Right lung (tissue), 5 donors: ENCODE results near the gene ANKRD29. TPM values are rescaled to one million over a fixed set of nuclear protein-coding genes. Genes with fewer than 3 reads are reported as not detected.
"Not testable (repeated sequence)": the region's sequence is repeated elsewhere in the genome, so short reads cannot be mapped to it uniquely, and the experiment has no call there.

ENCODE experiments used
- DNase-seq, 2 donors: peaks; one replicate each; pipeline ENCODE4 v3.0.0-alpha.2; 2013
- polyA plus RNA-seq, 5 donors: library from polyadenylated mRNA; unstranded; fragments of 120-200 nt; gene quantifications; one replicate each; pipeline versions ENCODE4 v1.2.1 to v1.2.3, GENCODE V29; 2013; ENCODE audit warnings: inconsistent platforms in 1 of 5, low replicate concordance in 1 of 5; ENCODE audit not compliant: insufficient read length in 5 of 5, insufficient read depth in 1 of 5

ANKRD29 gene
- polyA plus RNA-seq, 5 donors = 38.0 to 73.8 (median 57.7) TPM

DNA sequence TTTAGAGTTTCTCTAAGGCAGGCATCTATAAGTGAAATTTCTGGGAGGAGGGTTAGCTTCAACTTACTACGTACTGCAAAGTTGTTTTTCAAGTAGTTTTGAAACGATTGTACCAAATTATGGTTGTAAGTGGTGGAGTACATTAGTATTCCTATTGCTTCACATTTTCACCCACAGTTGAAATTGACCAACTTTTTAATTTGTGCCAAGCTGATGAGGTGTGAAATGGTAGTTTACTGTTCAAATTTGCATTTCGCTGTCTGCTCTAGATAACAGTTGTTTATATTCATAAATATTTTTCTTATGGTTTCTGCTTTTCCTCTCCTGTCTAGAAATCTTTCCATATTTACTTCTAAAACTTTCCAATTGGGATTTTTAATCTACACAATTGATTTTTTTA is 95.0 kb downstream of the ANKRD29 start:
- no peak for DNase-seq

DNA sequence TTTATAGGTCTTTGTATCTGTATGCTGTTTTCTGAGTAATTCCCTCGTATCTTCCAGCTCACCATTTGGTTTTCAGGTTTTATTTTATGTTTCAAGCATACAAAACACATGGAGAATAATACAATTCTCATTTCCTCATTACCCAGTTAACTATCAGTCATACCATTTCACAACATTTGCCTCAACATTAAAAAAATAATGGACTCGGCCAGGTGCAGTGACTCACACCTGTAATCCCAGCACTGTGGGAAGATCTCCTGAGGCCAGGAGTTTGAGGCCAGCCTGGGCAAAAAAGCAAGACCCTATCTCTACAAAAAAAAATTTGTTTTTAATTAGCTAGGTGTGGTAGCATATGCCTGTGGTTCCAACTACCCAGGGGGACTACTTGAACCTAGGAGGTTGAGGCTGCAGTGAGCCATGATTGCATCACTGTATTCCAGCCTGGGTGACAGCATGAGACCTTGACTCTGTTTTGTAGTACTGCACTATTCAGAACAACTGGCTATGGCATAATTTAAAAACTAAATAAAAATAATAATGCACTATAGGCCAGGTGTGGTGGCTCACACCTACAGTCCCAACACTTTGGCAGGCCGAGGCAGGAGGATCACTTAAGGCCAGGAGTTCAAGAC is 96.7 kb downstream of the ANKRD29 start:
- DNase-seq = no peak

DNA sequence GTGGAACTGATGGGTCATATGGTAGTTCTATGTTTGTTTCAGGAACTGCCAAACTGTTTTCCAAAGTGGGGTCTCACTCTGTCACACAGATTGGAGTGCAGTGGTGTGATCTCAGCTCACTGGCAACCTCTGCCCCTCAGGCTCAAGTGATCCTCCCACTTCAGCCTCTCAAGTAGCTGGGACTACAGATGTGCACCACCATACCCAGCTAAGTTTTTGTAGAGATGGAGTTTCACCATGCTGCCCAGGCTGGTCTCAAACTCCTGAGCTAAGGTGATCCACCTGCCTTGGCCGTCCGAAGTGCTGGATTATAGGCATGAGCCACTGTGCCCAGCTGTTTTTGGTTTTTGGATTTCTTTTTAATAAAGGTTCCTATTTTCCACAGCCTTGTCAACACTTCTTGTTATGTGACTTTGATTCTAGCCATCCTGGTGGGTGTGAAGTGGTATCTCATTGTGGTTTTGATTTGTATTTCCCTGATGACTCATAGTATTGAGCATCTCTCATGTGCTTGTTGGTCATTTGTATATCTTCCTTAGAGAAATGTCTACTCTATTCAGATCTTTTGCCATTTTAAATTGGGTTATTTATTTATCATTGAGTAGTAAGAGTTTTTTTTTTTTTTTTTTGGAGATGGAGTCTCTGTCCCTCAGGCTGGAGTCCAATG is 99.2 kb downstream of the ANKRD29 start:
- DNase-seq = no peak

DNA sequence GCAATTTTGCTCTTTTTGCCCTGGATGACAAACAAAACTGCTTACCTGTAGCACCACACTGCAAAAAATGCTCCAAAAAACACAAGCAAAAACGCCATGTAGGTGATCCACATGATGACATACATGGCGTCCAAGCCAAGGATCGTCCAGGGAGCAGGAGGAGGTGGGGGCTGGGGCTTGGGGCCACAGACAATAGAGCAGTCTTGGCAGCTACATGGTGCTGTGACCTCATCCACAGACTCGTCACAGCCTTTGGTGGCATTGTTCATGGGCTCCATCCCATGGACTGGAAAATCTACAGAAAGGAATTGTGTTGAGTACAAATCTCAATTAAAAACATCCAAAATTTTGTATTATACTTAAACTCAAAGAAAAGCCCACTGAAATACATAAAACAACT is 102.5 kb downstream of the ANKRD29 start:
- DNase-seq = no peak

DNA sequence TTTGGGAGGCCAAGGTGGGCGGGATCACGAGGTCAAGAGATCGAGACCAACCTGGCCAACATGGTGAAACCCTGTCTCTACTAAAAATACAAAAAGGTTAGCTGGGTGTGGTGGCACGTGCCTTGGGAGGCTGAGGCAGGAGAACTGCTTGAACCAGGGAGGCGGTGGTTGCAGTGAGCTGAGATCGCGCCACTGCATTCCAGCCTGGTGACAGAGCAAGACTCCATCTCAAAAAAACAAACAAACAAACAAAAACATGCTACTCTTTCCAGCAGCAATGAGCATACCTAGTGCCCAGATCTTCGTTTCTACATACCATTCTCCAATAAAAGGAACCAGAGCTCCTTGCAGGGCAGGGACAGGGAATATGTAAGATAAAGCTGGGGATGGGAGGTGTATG is 105.2 kb downstream of the ANKRD29 start:
- DNase-seq = not testable (repeated sequence)

DNA sequence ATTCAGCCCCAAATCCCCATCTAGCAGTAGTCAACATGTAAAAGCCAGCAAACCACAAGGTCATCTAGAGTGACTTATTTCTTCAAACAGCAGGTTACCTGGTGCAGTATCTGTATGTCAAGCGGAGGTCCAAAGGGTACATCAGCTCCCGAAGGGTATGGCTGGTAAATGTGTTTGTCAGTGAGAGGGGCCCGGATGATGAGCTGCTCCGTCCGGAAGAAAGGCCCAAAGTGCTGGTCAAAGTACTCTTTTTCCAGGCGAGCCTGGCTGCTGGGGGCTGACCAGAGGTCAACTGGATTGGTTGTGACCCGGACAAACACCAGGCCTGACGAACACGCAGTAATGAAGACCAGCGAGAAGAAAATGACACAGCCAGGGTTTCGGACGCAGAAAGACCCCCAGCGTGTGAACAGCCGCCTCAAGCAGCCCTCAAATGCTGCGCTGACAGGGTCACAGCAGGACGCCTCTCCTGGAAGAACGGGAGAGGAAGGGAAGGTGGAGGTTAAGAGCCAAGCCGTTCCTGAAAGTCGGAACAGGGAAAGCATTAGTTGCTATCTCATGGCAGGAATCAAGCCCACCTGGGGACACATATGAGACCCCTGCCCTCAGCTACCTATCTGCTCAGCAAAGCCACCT is 106.4 kb downstream of the ANKRD29 start:
- DNase-seq = no peak

DNA sequence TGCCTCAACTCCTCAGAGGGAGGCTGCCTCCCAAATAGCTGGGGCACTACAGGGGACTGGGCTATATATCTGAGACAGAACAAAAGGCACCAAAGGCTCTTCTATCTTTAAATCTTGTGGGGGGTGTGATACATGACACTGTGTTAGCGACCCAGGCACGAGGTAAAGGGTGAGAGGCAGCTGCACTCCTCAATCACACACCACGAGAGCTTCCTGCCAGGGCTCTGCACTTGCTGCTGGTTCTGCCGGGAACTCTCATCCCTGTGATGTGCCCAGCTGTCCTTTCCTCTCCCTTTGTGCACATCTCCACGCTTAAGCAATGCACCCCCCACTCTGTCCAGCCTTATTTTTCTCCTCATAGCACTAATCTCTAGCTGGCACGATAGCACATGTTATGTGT is 108.8 kb downstream of the ANKRD29 start:
- DNase-seq = no peak

DNA sequence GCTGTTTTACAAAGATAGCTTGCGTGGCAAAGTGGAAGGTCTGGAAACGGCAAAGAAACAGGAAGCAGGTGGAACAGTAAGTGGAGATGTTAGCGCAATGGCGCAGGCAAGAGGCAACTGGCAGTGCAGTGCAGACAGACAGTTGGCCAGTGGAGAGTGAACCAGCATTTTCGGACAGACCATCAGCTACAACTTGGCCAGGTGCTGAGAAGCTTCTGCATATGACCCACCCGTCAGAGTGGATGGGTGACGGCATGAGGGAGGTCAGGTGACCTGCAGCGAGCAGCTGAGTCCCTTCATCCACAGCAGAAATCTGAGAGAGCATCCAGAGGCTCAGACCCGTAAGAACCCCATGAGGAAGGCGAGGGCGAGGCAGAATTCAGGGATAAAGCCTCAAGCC is 110.2 kb downstream of the ANKRD29 start:
- DNase-seq = no peak

DNA sequence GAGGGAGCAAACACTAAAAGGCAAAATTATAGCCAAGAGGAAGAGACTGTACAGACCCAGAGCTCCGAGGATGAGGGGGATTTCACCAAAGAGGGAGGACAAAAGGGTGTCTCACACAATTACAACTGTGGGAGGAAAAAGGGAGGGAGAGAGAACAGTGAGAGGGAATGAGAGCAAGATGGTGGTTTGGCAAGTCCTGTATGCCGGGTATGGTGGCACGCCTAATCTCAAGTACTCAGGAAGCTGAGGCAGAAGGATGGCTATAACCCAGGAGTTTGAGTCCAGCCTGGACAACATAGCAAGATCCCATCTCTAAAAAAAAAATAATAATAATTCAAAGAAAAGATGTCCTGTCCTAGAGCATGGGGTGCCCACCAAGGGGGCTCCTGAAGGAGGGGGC is 110.7 kb downstream of the ANKRD29 start:
- DNase-seq = no peak

DNA sequence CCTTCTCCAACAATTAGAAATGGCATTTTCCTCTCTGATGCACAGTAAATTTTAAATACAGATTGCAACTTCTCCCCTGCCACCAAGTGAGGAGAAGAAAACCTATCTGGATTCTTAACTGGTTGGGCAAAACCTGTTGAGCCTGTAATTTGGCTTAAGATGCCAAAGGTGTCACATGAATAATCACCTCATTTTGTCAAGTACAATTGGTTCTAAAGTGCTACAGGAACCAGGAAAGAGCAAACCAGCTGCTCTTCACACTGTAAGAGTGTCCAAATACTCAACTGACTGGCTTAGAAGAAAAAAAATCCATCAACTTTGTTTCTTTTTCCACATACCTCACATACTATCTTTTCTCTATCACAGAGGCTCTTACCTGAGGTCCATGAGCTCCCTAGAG is 111.8 kb downstream of the ANKRD29 start:
- DNase-seq = no peak

Other genes with a start within 250 kb of the ANKRD29 start
- 10 to 100 TPM; 57.0 to 82.0 (median 66.2) TPM for gene RIOK3, start 209.6 kb downstream of the ANKRD29 start, polyA plus RNA-seq
- 10 to 100 TPM; 23.3 to 28.6 (median 24.6) TPM for gene RMC1, start 159.4 kb downstream of the ANKRD29 start, polyA plus RNA-seq
- gene NPC1, start 76.4 kb downstream of the ANKRD29 start, polyA plus RNA-seq = 10 to 100 TPM; 18.9 to 28.0 (median 24.3) TPM
- gene LAMA3, start 26.5 kb upstream of the ANKRD29 start, polyA plus RNA-seq = 100 to 1,000 TPM; 122 to 202 (median 128) TPM